Smooth muscle cell (in vitro differentiated cells): Measurements from ENCODE around the gene SRPRB. TPM values are rescaled to one million over a fixed set of nuclear protein-coding genes. Genes with fewer than 3 reads are reported as not detected.

Source experiments
- DNase-seq: peaks from one replicate; lab custom pipeline; 2025; ENCODE audit not compliant: unreplicated experiment; lab: John Stamatoyannopoulos, UW
- H2AFZ ChIP-seq: fragments of 200-600 bp; sonication (generic); 2 replicates; pipeline ENCODE4 v1.6.0; 2016; ENCODE audit warnings: antibody characterized with exemption, low read depth, mild to moderate bottlenecking
- H3F3A ChIP-seq: fragments of 200-600 bp; sonication (generic); 2 replicates; pipeline ENCODE4 v1.6.0; 2017; ENCODE audit warnings: antibody characterized with exemption, low read depth
- H3K27ac ChIP-seq: fragments of 200-600 bp; sonication (generic); 2 replicates; pipeline ENCODE4 v1.5.1; 2016; ENCODE audit warnings: low read depth, mild to moderate bottlenecking
- H3K27me3 ChIP-seq: fragments of 200-600 bp; sonication (generic); 2 replicates; pipeline ENCODE4 v1.6.1; 2016; ENCODE audit warnings: low read depth, mild to moderate bottlenecking
- H3K36me3 ChIP-seq: fragments of 200-600 bp; sonication (generic); 2 replicates; pipeline ENCODE4 v1.5.1; 2016; ENCODE audit warnings: low read depth
- H3K4me1 ChIP-seq: fragments of 200-600 bp; sonication (generic); 2 replicates; pipeline ENCODE4 v1.5.1; 2016; ENCODE audit warnings: low read depth
- H3K4me2 ChIP-seq: fragments of 200-600 bp; sonication (generic); 2 replicates; pipeline ENCODE4 v1.6.0; 2016; ENCODE audit warnings: mild to moderate bottlenecking
- H3K4me3 ChIP-seq: fragments of 200-600 bp; sonication (generic); 2 replicates; pipeline ENCODE4 v1.5.1; 2016; ENCODE audit warnings: mild to moderate bottlenecking
- H3K79me2 ChIP-seq: fragments of 200-600 bp; sonication (generic); 2 replicates; pipeline ENCODE4 v1.6.0; 2016; ENCODE audit warnings: low read depth, mild to moderate bottlenecking
- H3K9ac ChIP-seq: fragments of 200-600 bp; sonication (generic); 2 replicates; pipeline ENCODE4 v1.6.0; 2016; ENCODE audit warnings: low read depth
- H3K9me3 ChIP-seq: fragments of 200-600 bp; sonication (generic); replicated peaks from 2 replicates; pipeline ENCODE4 v1.5.1; 2016; ENCODE audit warnings: low read depth
- H4K20me1 ChIP-seq: fragments of 200-600 bp; sonication (generic); 2 replicates; pipeline ENCODE4 v1.6.0; 2016; ENCODE audit warnings: low read depth
- CTCF ChIP-seq: fragments of 200-600 bp; sonication (generic); IDR thresholded peaks from 2 replicates; pipeline ENCODE4 v1.5.1; 2017; ENCODE audit warnings: borderline replicate concordance, mild to moderate bottlenecking, antibody characterized with exemption; ENCODE audit not compliant: insufficient read depth, poor library complexity, severe bottlenecking
- WGBS: methylation state at CpG from one replicate; pipeline ENCODE4 v1.1.7; 2016; ENCODE audit warnings: low lambda C conversion rate; 5-methylcytosine and 5-hydroxymethylcytosine counted together
- polyA plus RNA-seq: library from polyadenylated mRNA; unstranded; fragments of >200 nt; fragmentation: Nextera tagmentation; extraction: Ambion mirVana; gene quantifications from 2 replicates; pipeline ENCODE4 v1.2.1, GENCODE V29; 2016
- total RNA-seq: library from RNA; depleted of rRNA; stranded (reverse); fragments of >200 nt; gene quantifications from 2 replicates; pipeline ENCODE4 v1.2.3, GENCODE V29; 2014

The SRPRB gene
- total and polyA plus RNA-seq, 2 experiments from 2014 or later: 59.3 to 78.9 TPM

- Histone ChIP-seq H3K9ac (no peak overlapping the region), H3K4me1 (no peaks in the 10 kb centered on the region), H2AFZ (no peak overlapping the region), H3K4me3 (no peak overlapping the region), H3K36me3 (no peaks in the 10 kb centered on the region), H3K9me3 (no peaks in the 10 kb centered on the region), H4K20me1 (no peaks in the 10 kb centered on the region), H3K27me3 (no peaks in the 10 kb centered on the region), H3K79me2 (no peaks in the 10 kb centered on the region), H3K4me2 (no peak overlapping the region), H3F3A (no peaks in the 10 kb centered on the region), H3K27ac (no peak overlapping the region)
- WGBS: 94% methylated on average over 4 of the region's 4 CpGs
- TF ChIP-seq CTCF: no peak
- DNase-seq: no peak
These were observed 32.7 kb downstream of the SRPRB start for GRCh38 chr3:133838296-133838789.

GRCh38 chr3:133838916-133839800 is 33.5 kb downstream of the SRPRB start:
- Histone ChIP-seq H3K9me3 (no peaks in the 10 kb centered on the region), H3K27me3 (no peaks in the 10 kb centered on the region), H4K20me1 (no peaks in the 10 kb centered on the region), H3K4me3 (no peak overlapping the region), H3K4me1 (no peaks in the 10 kb centered on the region), H2AFZ (no peak overlapping the region), H3K36me3 (no peaks in the 10 kb centered on the region), H3K27ac (no peak overlapping the region), H3K79me2 (no peaks in the 10 kb centered on the region), H3K4me2 (no peak overlapping the region), H3F3A (no peaks in the 10 kb centered on the region), H3K9ac (no peak overlapping the region)
- no peak for TF ChIP-seq CTCF
- DNase-seq: no peak
- WGBS: 95% methylated on average over 12 of the region's 12 CpGs

GRCh38 chr3:133840055-133840737 is 34.6 kb downstream of the SRPRB start:
- no peak overlapping the region for H3K4me2 ChIP-seq
- no peaks in the 10 kb centered on the region for H3F3A ChIP-seq
- H3K27ac ChIP-seq: no peak overlapping the region
- TF ChIP-seq CTCF: no peak
- no peaks in the 10 kb centered on the region for H3K36me3 ChIP-seq
- WGBS: 88% methylated on average over 9 of the region's 9 CpGs
- no peak for DNase-seq
- H2AFZ ChIP-seq: no peak overlapping the region
- H3K9ac ChIP-seq: no peak overlapping the region
- no peaks in the 10 kb centered on the region for H3K9me3 ChIP-seq
- H3K27me3 ChIP-seq: no peaks in the 10 kb centered on the region
- no peaks in the 10 kb centered on the region for H3K4me1 ChIP-seq
- no peaks in the 10 kb centered on the region for H3K79me2 ChIP-seq
- H4K20me1 ChIP-seq: no peaks in the 10 kb centered on the region
- no peak overlapping the region for H3K4me3 ChIP-seq
